ENCODE data around the gene FGF14. TPM values are rescaled to one million over a fixed set of nuclear protein-coding genes. Genes with fewer than 3 reads are reported as not detected.
A peak's percentile ranks its signal among the peaks of the same experiment; 100 is the strongest.

The FGF14 gene
- polyA plus RNA-seq, 4 donors = 1.0 to 1.6 (median 1.1) TPM

DNA sequence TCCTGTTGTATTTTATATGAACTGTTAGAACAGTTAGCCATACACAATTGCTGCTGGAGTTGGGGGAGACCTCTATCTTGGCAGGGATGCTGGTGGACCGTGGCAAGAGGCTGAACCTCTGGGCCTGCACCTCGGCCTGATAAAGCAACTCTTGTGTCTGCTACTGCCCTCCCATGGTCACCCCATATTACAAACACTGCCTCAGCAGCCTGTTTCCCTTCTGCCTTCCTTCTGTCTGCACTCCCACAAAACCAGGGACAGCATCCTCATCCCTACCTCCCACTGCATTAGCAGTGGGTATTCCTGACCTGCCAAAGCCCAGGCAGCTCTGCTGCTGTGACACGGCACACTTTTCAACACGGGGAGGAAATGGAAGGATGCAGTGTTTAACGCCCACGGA is 456.4 kb downstream of the FGF14 start:
- no peak for DNase-seq (ENCODE audit: low read depth in 4 of 4, low spot score in 2 of 4)

DNA sequence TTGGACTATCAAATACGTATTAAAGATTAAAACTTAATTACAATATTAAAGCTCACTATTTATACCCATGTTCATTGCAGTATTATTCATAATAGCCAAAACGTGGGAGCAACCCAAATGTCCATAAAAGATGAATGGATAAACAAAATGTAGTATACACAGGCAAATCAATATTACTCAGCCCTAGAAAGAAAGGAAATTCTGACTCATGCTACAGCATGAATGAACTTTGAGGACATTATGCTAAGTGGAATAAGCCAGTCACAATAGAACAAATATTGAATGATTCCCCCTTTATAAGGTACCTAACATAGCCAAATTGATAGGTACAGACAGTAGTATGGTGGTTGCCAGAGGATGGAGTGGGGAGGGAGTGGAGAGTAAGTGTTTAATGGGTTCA is 457.3 kb downstream of the FGF14 start:
- no peak for DNase-seq (ENCODE audit: low read depth in 4 of 4, low spot score in 2 of 4)

DNA sequence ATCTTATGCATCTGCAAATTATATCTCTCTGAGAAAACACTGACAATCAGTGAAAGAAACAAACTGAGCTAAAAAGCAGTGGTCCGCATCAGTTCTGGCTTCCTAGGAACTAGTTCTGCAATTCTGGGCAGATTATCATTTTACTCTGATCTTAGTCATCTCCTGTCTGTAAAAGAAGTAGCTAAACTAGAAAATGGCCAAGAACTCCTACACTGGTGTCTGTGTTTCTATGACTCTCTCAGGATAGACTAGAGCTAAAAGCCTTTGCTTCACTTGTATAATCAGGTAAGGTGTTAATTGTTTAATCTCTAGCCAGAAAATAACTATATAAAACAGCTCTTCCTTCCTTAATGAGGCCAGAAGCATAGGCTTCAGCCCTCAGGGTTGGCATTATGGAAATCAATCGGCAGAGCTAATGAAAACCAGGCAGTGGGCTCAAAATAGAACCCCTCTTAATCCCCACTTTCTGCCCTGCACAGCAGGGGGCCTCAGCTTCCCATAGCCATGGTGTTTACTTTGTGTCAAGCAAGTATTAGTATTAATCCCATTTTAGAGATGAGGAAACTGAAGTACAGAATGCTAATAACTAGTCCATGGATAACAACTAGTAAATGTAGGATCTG is 459.2 kb downstream of the FGF14 start:
- DNase-seq (ENCODE audit: low read depth in 4 of 4, low spot score in 2 of 4) = no peak

DNA sequence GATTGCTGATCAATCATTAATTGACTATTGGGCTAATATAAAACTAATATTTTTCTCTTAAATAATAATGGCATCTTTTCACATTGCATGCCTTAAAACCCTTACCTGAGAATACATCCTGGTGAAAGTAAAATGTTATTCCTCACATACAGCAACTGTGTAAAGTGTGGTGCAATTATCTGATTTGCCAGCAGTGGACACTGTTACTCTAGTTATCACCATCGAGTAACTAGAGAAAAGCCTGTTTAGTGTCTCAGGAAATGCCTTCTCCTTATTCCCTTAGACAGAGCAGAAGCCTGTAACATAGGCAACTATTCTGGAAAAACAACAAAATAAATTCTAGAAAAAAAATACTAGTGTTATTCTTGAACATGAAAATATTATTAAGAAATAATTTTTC is 459.8 kb downstream of the FGF14 start:
- peak in 3 of 4 donors; percentile 11 to 49 (median 21) for DNase-seq (ENCODE audit: low read depth in 4 of 4, low spot score in 2 of 4)

DNA sequence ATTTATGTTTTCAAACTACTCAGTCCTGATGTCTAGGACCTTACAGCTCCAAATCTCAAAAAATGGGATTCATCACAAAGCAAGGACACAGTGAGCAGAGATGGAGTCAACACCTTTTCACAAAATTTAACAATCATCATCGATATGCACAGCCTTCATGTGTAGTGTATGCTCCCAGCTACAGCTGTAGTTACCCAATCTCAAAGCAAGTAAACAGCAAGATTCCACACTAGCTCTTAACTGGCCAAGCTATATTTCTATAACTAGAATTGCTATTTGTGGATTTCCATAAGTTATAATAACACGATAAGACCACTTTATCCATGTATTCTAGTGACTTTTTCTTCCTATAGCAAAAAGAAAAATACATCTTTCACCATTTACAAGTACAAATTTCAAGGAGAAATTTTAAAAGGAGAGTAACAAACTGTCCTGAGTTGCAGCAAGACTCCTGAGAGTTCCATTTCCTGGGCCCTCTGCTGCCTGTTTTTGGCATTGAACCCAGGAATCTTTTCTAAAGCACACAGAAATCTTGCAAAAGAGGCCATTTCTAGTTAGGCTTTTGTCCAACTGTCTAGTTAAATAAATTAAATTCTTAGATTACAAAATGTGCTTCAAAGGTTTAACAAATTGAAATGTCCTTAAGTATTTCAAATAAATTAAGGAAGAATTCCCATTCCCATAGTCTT is 460.6 kb downstream of the FGF14 start:
- no peak for DNase-seq (ENCODE audit: low read depth in 4 of 4, low spot score in 2 of 4)

DNA sequence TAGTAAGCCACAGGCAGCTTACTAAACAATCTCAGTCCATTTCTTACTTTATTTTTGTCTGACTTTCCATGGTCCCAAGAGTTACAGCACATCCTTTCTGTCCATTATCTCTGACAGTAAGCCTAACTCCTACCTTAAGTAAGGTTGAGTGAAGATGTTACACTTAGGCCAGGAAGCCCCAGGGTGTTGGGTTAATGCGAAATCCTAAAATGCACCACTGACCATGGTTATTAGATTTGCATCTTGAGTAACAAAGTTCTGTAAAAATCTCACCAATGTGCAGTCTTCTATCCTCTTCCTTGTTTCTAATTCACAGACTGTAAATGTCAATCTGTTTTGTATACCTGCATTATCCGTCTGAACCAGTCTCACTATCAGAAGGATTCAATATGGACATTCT is 462.5 kb downstream of the FGF14 start:
- DNase-seq (ENCODE audit: low read depth in 4 of 4, low spot score in 2 of 4) = no peak

DNA sequence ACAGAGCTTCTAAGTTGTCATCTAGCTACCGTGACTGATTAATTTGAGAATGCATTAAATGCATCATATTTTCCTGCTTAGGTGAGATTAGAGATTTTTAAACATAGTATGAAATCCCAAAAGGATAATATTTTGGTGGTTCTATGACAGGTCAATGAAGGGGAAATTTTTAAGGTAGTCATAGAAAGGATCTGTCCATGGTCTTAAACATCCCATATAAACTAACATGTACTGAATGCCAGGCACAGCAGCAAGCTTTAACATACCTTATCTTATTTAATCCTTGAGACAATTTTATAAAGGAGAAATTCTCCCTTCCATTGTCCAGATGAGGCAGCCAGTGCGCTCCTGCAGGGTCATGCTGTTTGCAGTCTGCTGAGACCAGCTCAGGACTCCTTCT is 466.0 kb downstream of the FGF14 start:
- DNase-seq (ENCODE audit: low read depth in 4 of 4, low spot score in 2 of 4) = no peak

DNA sequence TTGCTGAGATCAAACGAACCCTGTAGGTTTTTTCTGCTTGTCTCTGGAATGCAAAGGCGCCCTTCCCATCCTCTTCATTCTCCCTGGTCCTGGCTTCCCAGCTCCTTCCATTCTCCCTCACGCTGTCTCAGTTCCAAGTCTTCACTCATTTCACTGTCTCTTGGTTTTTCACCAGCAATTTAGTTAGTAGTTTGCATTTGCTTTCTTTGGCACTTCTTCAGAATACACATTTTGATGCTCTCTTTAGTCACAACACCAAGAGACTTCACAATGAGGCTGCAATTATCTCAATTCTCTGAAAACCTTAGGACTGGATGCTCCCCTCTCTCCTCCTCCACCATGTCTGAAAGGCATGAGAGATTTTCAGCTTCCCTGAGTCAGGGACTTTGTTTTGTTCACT is 470.7 kb downstream of the FGF14 start:
- no peak for DNase-seq (ENCODE audit: low read depth in 4 of 4, low spot score in 2 of 4)

DNA sequence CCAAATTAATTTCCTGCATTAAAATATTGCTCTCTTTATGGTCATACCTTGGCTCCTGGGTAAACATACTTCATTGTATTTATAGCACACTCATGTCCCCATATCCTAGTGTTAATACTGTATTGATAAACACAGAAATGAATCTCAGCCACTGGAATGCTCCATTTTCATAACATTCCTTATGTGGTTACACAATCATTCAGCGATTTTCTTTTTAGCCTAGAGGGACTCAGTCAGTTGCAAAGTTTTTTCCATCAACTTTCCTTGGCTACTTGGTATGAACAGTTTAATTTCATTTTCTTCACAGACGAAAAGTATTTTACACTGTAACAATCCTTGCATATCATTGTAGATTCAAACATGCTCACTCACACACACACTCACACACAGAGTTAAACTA is 471.5 kb downstream of the FGF14 start:
- no peak for DNase-seq (ENCODE audit: low read depth in 4 of 4, low spot score in 2 of 4)

DNA sequence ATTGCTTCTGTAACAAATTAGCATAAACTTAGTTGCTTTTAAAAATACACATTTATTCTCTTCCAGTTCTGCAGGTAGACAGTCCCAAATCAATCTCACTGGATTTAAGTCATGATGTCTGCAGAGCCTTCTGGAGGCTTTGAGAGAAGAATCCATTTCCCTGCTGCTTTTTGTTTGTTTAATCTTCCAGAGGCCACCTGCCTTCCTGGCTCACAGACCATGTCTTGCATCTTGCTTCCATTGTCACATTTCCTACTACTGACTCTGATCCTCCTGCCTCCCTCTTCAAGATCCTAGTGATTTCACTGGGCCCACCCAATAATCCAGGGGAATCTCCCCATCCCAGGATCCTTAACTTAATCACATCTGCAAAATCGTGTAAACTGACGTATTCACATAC is 476.1 kb downstream of the FGF14 start:
- DNase-seq (ENCODE audit: low read depth in 4 of 4, low spot score in 2 of 4) = no peak

DNA sequence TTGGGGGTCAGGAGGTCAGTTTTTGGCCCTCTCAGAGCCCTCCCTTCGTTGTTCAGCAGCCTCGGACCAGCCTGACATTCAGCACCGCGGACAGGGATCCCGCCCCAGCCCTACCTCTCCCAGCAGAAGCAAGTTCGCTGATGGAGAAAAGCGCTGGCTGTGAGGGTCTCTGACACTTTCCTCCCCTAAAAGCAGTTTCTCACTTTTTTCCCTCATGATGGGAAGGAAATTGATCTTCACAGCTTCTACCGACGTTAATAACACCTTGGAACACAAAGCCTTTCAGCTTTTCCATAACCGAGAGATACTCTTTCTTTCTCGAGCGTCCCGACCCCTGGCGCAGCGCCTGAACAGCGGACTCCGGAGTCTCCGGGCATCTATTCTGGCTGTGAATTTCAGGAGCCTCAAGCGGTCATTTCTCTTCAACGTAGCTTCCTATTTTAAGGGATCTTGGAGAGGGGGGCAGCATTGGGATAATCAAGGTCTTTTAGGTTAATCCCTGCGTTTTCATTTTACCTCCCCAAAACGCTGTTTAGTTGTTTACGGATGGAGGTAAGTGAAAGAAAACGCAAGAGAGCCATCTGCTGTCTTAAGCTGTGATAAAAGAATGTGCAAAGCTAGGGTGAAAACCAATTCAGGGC is 482.2 kb downstream of the FGF14 start:
- peak in 3 of 4 donors; percentile 42 to 48 (median 44) for DNase-seq (ENCODE audit: low read depth in 4 of 4, low spot score in 2 of 4)

DNA sequence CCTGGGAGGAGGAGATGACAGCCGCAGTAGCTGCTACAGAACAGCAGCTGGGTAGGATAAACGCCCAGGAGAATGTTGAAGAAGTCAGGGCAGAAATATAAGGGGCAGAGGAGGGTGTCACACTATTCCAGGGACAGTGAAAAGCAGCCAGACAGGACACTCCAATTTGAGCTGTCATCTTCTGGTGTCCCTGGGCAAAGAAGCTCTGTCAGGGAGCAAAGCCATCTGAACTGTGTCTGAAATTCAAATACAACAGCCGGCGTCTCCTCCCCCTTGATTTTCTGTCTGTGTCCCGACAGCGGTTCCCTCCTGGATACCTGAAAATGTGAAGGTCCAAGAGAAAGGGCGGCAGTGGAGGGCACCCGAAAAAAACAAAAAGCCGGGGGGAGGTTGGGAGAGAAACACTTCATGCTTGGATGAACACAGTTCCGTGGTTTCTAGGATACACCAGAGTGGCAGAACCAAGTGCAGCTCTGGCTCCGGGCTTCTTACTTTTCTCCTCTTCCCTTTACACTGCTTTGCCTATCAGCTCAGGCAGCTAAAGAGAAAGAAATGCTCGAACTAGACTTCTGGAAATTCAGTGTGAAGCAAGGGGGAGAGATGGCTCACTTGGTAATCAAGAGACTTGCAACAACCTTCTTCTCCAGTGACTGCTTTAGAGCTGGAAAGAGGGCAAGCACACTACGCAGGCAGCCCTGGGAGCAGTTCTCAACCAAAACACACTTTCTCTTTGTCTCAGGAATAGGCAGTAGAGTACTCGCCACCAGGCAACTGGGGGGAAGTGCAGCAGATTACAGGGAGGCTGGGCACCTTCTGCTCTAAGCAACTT is 483.8 kb downstream of the FGF14 start:
- DNase-seq (ENCODE audit: low read depth in 4 of 4, low spot score in 2 of 4) = no peak

DNA sequence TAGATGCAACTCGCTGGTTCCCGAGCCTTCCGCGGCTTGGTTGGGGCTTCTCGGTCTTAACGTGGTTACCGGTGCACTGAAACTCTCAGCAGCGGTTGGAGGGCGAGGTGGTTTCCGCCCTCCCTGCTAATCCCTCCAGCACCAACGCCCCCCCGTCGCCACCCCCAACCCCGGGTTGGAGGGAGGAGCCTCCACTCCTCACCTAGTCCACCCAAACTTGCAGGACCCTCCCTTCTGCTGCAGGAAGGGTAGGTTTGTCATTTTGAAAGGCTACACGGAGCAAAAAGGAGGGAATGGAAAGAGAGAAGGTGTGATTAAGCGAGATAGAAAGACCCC is 484.4 kb downstream of the FGF14 start:
- DNase-seq (ENCODE audit: low read depth in 4 of 4, low spot score in 2 of 4) = no peak

DNA sequence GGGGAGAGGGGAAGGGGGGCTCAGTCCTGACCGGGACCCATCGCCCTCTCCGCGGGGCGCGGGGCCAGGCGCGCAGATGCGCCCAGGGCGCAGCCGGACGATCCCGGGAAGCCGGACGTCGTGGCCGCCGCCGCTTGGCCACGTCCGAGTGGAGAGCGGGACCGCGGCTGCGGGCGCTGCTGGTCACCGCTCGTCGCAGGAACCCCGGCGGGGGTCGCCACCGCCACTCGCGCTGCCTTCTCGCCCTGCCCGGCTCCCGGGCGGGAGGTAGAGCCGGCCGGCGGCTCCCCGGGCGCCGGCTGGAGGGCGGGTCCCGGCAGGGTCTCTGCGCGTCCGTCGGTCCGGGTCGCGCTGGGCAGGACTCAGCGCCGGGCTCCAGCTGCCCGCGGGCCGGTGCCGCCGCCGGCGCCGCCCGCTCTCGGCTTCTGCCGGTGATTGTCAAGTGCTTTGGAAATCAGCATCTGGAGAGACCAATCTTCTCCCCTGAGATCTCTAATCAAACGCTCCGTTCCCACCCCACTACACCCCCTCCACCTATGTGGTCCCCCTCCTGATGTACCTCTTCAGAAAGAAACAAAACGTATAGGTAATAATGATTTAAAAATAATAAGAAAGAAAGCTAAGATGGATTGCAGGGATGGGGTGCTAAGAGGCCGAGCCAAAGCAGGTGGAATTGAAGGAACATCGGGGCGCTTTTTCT is 484.9 kb downstream of the FGF14 start:
- no peak for DNase-seq (ENCODE audit: low read depth in 4 of 4, low spot score in 2 of 4)

DNA sequence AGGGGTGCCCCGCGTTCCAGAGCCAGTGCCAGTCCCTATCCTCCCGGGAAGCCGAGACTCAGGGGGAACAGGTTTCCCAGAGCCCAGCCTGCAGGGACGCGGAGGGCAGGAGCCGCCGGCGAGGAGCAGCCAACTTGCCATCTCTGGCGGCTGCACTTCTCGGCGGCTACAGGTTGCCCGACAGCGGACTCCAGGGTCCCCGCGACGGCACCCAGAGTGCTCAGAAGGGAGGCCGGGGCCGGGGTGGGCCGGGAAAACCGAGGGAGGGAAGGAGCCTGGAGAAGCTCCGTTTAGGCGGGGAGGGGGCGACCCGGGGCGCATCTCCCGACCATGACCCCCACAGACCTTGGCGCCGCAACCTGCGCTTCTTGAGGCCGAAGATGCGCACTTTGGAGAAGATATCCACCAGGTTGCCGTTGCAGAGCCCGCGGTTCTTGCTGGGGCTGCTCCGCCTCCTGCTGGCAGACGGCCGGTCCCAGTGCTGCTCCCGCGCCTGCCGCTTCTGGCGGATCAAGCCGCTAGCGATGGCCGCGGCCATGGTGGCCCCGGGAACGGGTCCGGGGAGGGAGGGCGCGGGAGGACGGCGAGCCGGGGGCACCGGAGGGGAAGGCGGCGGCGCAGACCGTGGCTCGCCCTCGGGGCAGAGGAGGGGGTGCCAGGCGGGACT is 485.6 kb downstream of the FGF14 start:
- DNase-seq (ENCODE audit: low read depth in 4 of 4, low spot score in 2 of 4) = no peak

DNA sequence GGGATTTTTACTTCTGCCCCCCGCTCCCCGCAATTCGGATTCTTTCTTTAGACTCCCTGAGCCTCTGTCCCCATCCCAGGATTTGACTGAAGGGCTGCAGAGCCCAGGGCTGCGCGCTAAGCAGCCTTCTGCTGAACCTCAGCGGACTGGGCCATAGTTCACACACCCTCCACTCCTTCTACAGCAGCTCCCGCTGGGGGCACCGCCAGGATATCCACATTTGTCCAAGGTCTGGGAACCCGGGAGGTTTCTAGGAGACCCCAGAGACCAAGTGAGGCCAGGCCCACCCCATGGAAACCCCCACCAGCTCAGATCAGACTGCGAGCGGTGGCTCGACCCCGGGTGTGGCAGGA is 486.1 kb downstream of the FGF14 start:
- DNase-seq (ENCODE audit: low read depth in 4 of 4, low spot score in 2 of 4) = no peak

DNA sequence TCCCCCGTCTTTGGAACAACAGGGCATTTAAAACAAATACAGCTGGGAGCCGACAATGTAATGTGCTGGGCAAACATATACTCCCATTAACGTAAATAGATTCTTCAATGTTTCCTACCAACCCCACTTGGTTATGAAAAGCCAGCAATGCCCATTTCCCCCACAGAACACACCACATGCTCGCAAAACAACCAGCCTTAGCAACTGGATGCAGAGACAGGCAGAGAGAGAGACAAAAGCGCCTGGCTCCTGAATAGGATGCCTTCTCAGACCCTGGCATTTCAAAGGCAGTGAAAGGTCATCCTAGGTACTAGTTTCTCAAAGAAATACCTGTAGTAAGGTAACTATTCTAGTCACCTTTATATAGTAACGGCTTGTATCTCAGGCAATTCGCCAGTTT is 486.5 kb downstream of the FGF14 start:
- DNase-seq (ENCODE audit: low read depth in 4 of 4, low spot score in 2 of 4) = no peak

DNA sequence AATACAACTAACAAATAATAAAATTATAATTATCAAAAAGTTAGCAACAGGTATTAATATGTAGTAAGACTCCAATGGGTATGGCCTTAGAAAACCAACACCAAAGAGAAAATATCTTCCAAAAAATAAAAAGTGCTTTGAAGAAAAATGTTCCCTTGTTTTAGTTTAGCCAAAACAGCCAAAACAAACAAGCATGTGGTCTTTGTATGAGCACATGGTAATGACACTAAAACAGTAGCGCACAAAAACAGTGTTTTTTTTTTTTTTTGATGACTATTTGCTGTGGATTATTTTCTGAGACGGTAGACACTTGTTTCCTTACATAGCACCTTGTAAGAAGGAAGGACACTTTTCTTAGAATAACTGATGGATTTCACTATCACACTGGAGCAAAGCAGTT is 490.1 kb downstream of the FGF14 start:
- DNase-seq (ENCODE audit: low read depth in 4 of 4, low spot score in 2 of 4) = no peak

DNA sequence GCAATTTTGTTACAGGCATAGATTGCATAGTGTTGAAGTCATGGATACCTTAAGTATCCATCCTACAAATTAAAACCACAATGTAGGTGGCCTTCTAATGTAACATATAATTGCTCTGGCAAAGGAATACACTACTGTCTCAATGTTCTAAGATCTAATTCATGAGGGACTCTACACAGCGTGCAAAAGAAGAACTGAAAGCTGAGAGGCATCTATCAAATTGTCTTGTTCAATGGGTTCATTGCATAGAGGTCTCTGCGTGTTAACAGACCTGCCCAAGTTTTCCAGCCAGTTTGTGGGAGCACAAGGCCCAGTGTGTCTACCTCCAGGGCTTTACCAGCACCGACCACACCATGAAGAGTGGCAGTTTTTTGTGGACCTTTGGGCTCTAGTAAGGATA is 498.0 kb downstream of the FGF14 start:
- no peak for DNase-seq (ENCODE audit: low read depth in 4 of 4, low spot score in 2 of 4)

DNA sequence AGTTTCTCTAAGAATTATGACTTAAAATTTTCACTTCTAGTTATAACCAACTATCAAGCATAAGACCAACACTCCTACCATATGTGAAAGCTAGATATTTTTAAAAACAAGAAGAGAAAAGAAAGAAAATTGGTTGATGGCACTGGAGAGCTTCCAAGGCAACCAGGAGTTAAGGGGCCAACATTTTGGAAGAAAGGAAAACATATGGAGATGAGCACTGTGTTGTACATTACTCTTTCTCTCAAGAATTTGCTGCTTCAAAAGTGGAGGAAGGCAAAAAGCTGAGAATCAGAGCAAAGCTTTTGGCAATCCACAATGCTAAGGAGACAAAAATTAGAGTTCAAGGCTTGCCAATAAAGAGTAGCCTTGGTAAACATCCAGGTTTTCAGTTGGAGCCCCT is 503.2 kb downstream of the FGF14 start:
- no peak for DNase-seq (ENCODE audit: low read depth in 4 of 4, low spot score in 2 of 4)

All from left renal cortex interstitium (tissue), 4 donors.